Measurements from ENCODE around the gene FAM114A1. TPM values are rescaled to one million over a fixed set of nuclear protein-coding genes. Genes with fewer than 3 reads are reported as not detected.

Gene FAM114A1
- polyA plus RNA-seq, 1 donor from 2014 or later, result not detected

- no peaks in the 10 kb centered on the region for H3K9me2 ChIP-seq (ENCODE audit: insufficient read depth, low read length)
- H3K4me2 ChIP-seq (ENCODE audit: low read length), result no peak overlapping the region
These were observed 83.1 kb downstream of the FAM114A1 start for GRCh38 chr4:38950734-38951133.

DNA sequence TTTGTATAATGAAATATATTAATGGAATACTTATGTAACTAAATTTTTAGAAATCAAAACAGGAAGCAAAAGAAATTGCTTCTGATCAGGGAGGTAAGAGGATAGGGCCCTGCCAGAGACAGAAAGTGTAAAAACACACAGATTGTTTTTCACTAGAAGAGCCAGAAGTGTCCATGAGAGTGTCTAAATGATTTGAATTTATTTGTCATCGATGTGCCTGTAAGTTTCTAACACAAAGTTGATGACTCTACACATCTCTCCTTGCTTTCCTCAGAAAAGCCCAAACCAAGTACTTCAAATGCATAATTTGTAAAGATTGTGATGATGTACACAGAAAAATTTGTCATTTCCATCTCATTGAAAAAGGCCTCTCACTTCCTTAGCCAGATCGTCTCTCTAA, 84.0 kb downstream of the FAM114A1 start:
- Histone ChIP-seq H3K9me2 (ENCODE audit: insufficient read depth, low read length) (no peaks in the 10 kb centered on the region), H3F3A (ENCODE audit: insufficient read depth, low read length, poor library complexity, severe bottlenecking) (no peaks in the 10 kb centered on the region), H3K36me3 (ENCODE audit: insufficient read depth, low read length) (no peaks in the 10 kb centered on the region), H4K20me1 (ENCODE audit: insufficient read depth) (no peaks in the 10 kb centered on the region), H3K79me2 (replicated peaks; ENCODE audit: insufficient read depth, low read length) (no peaks in the 10 kb centered on the region), H3K9ac (ENCODE audit: low read length) (no peak overlapping the region), H3K27ac (ENCODE audit: low read length) (no peak overlapping the region), H3K4me3 (ENCODE audit: low read length) (no peak overlapping the region), H2AFZ (ENCODE audit: low read depth, low read length) (no peak overlapping the region), H3K9me3 (ENCODE audit: low read length) (no peaks in the 10 kb centered on the region), H3K4me2 (ENCODE audit: low read length) (no peak overlapping the region), H3K27me3 (ENCODE audit: insufficient read depth, low read depth, low read length) (no peaks in the 10 kb centered on the region)
- TF ChIP-seq MXI1 (conservative IDR thresholded peaks at IDR 0.05; ENCODE audit: poor library complexity, severe bottlenecking) (no peak), RAD21 (conservative IDR thresholded peaks at IDR 0.05) (no peak), EP300 (conservative IDR thresholded peaks at IDR 0.05; ENCODE audit: poor library complexity, severe bottlenecking) (no peak), SMC3 (conservative IDR thresholded peaks at IDR 0.05; ENCODE audit: poor library complexity) (no peak), CTCF (IDR thresholded peaks at IDR 0.05; ENCODE audit: poor library complexity, severe bottlenecking) (no peak), EZH2 (IDR thresholded peaks at IDR 0.05; ENCODE audit: borderline replicate concordance, insufficient read depth, low read length, poor library complexity, severe bottlenecking) (no peak), TAF1 (IDR thresholded peaks at IDR 0.05; ENCODE audit: low read depth) (no peak)

More at GRCh38 chr4:38950734-38951133, 83.1 kb downstream of the FAM114A1 start:
- no peak for TF ChIP-seq CTCF (IDR thresholded peaks at IDR 0.05; ENCODE audit: poor library complexity, severe bottlenecking)
- TF ChIP-seq RAD21 (conservative IDR thresholded peaks at IDR 0.05), result no peak
- TF ChIP-seq EZH2 (IDR thresholded peaks at IDR 0.05; ENCODE audit: borderline replicate concordance, insufficient read depth, low read length, poor library complexity, severe bottlenecking), result no peak
- no peak for TF ChIP-seq POLR2AphosphoS5 (IDR thresholded peaks at IDR 0.05)
- TF ChIP-seq REST (IDR thresholded peaks at IDR 0.05; ENCODE audit: borderline replicate concordance), result no peak
- no peak for TF ChIP-seq TAF1 (IDR thresholded peaks at IDR 0.05; ENCODE audit: low read depth)
- TF ChIP-seq MXI1 (conservative IDR thresholded peaks at IDR 0.05; ENCODE audit: poor library complexity, severe bottlenecking), result no peak
- TF ChIP-seq SMC3 (conservative IDR thresholded peaks at IDR 0.05; ENCODE audit: poor library complexity), result no peak
- H3K79me2 ChIP-seq (replicated peaks; ENCODE audit: insufficient read depth, low read length), result no peaks in the 10 kb centered on the region
- no peaks in the 10 kb centered on the region for H3K9me3 ChIP-seq (ENCODE audit: low read length)
- H3K4me3 ChIP-seq (ENCODE audit: low read length), result no peak overlapping the region
- H3K36me3 ChIP-seq (ENCODE audit: insufficient read depth, low read length), result no peaks in the 10 kb centered on the region
- no peak overlapping the region for H2AFZ ChIP-seq (ENCODE audit: low read depth, low read length)
- H3K9ac ChIP-seq (ENCODE audit: low read length), result no peak overlapping the region
- no peaks in the 10 kb centered on the region for H3F3A ChIP-seq (ENCODE audit: insufficient read depth, low read length, poor library complexity, severe bottlenecking)
- no peak overlapping the region for H3K27ac ChIP-seq (ENCODE audit: low read length)
- H3K27me3 ChIP-seq (ENCODE audit: insufficient read depth, low read depth, low read length), result no peaks in the 10 kb centered on the region
- H4K20me1 ChIP-seq (ENCODE audit: insufficient read depth), result no peaks in the 10 kb centered on the region
